Spleen (tissue), 11 donors: Measurements from ENCODE around the gene FHAD1. TPM values are rescaled to one million over a fixed set of nuclear protein-coding genes. Genes with fewer than 3 reads are reported as not detected.

Experiments used
- DNase-seq: peaks from one replicate; pipeline ENCODE4 v3.0.0-alpha.2; 2020
- H3K27ac ChIP-seq, 8 donors: fragments of 200-600 bp; sonication (generic) in 7 of 8; 1 replicate in 4 of 8; 2 replicates in 4 of 8; pipeline versions ENCODE4 v1.5.0 to v1.8.0; 2016 to 2021; ENCODE audit warnings: inconsistent platforms in 4 of 8, mild to moderate bottlenecking in 4 of 8, moderate library complexity in 1 of 8
- H3K27me3 ChIP-seq, 7 donors: fragments of 200-600 bp; sonication (generic) in 6 of 7; replicated peaks in 1 of 7; 1 replicate in 4 of 7; 2 replicates in 3 of 7; pipeline versions ENCODE4 v1.5.0 to v1.8.0; 2016 to 2021; ENCODE audit warnings: inconsistent platforms in 3 of 7, mild to moderate bottlenecking in 1 of 7
- H3K36me3 ChIP-seq, 6 donors: fragments of 200-600 bp; sonication (generic) in 5 of 6; 1 replicate in 4 of 6; 2 replicates in 2 of 6; pipeline versions ENCODE4 v1.5.0 to v1.8.0; 2016 to 2021; ENCODE audit warnings: inconsistent platforms in 2 of 6
- H3K4me1 ChIP-seq, 6 donors: fragments of 200-600 bp; sonication (generic) in 5 of 6; 1 replicate in 3 of 6; 2 replicates in 3 of 6; pipeline versions ENCODE4 v1.5.0 to v1.8.0; 2016 to 2021; ENCODE audit warnings: inconsistent platforms in 3 of 6
- H3K4me3 ChIP-seq, 8 donors: fragments of 200-600 bp; sonication (generic) in 7 of 8; 1 replicate in 4 of 8; 2 replicates in 4 of 8; pipeline versions ENCODE4 v1.5.0 to v1.8.0; 2016 to 2021; ENCODE audit warnings: inconsistent platforms in 4 of 8, mild to moderate bottlenecking in 4 of 8, moderate library complexity in 2 of 8
- H3K9me3 ChIP-seq, 8 donors: fragments of 200-600 bp; sonication (generic) in 7 of 8; 1 replicate in 4 of 8; 2 replicates in 4 of 8; pipeline versions ENCODE4 v1.5.0 to v1.8.0; 2016 to 2021; ENCODE audit warnings: inconsistent platforms in 4 of 8
- POLR2A ChIP-seq, 3 donors: fragments of 450-650 bp; IDR thresholded peaks; one replicate each; pipeline ENCODE4 v1.5.1; 2017; ENCODE audit warnings: antibody characterized with exemption in 3 of 3, mild to moderate bottlenecking in 1 of 3
- POLR2AphosphoS5 ChIP-seq, 3 donors: sonication (generic); formaldehyde crosslinking; IDR thresholded peaks; one replicate each; pipeline ENCODE4 v1.5.1; 2017; ENCODE audit warnings: antibody characterized with exemption in 3 of 3
- WGBS, 5 donors: extraction: QIAGEN DNeasy Blood & Tissue Kit in 3 of 5; methylation state at CpG; one replicate each; pipeline versions ENCODE4 v1.1.5 to v1.1.7; 2013 to 2018; 5-methylcytosine and 5-hydroxymethylcytosine counted together
- intact Hi-C: fragments of 100-400 bp; cut with DNase I; formaldehyde crosslinking; loops from one replicate; pipeline ENCODE4 v1.15.0; 2023; ENCODE audit warnings: low total_unique reads
- polyA plus RNA-seq, 3 donors: library from polyadenylated mRNA; stranded (reverse); fragments of 200-250 nt; gene quantifications; one replicate each; pipeline ENCODE4 v1.2.1, GENCODE V29; 2013
- total RNA-seq, 7 donors: library from RNA; depleted of rRNA in 3 of 7; stranded (reverse); fragments of >200 nt in 3 of 7; fragmentation: NEBNext Ultra II Directional in 4 of 7; extraction: Animal tissue kit (Norgen Biotek cat#: 25700) in 4 of 7; gene quantifications; one replicate each; pipeline versions ENCODE4 v1.1.0 to v1.2.1, GENCODE V29; 2016 to 2021
- TF ChIP-seq, protein P1 (sequence below), 11 experiments: fragments of 200-600 bp in 7 of 11; fragments of 450-650 bp in 4 of 11; sonication (generic) in 4 of 11; IDR thresholded peaks in 8 of 11; conservative IDR thresholded peaks in 3 of 11; 1 replicate in 7 of 11; 2 replicates in 4 of 11; pipeline versions ENCODE4 v1.4.0 to v1.8.0; 2016 to 2021; ENCODE audit warnings: antibody characterized with exemption in 11 of 11, inconsistent platforms in 4 of 11, mild to moderate bottlenecking in 1 of 11
- donor health status: healthy with polysubstance abuse.
- donor health status: DM: no; HTN: no; CAD: no; lungs with moderate emphysema.
- donor health status: DM: no; HTN: no; CAD: no.
- donor health status: Bipolar disorder and iron deficiency.
- donor health status: healthy.
- donor health status: DM: no; HTN: no; CAD: no.
- donor health status: DM: yes; HTN: yes; CAD: no.

The FHAD1 gene
- total and polyA plus RNA-seq, 10 donors = 0.22 to 1.0 (median 0.28) TPM; not detected in 3

DNA sequence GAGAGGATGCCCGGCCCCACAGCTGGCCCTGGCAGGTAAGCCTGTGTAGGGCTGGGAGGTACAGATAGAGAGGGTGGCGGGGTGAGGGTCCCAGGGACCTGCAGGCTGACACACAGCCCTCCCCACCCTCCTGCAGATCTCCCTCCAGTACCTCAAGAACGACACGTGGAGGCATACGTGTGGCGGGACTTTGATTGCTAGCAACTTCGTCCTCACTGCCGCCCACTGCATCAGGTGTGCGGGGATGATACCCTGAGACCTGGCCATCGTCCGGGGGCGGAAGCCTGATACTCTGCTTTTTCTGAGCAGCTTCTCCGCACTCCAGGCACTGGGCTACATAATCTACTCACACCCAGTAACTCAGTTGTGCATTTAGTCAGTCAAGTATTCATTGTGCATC is 193.3 kb downstream of the FHAD1 start:
- TF ChIP-seq, protein P1, sequence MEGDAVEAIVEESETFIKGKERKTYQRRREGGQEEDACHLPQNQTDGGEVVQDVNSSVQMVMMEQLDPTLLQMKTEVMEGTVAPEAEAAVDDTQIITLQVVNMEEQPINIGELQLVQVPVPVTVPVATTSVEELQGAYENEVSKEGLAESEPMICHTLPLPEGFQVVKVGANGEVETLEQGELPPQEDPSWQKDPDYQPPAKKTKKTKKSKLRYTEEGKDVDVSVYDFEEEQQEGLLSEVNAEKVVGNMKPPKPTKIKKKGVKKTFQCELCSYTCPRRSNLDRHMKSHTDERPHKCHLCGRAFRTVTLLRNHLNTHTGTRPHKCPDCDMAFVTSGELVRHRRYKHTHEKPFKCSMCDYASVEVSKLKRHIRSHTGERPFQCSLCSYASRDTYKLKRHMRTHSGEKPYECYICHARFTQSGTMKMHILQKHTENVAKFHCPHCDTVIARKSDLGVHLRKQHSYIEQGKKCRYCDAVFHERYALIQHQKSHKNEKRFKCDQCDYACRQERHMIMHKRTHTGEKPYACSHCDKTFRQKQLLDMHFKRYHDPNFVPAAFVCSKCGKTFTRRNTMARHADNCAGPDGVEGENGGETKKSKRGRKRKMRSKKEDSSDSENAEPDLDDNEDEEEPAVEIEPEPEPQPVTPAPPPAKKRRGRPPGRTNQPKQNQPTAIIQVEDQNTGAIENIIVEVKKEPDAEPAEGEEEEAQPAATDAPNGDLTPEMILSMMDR (IDR thresholded peaks at IDR 0.05 in 8 of 11, conservative IDR thresholded peaks at IDR 0.05 in 3 of 11) = no peak
- no peak for TF ChIP-seq POLR2AphosphoS5 (IDR thresholded peaks at IDR 0.05)
- no peak for TF ChIP-seq POLR2A (IDR thresholded peaks at IDR 0.05)
- H3K27ac ChIP-seq = no peak overlapping the region
- peaks cover 0 to 2% (median 0%) of the 10 kb centered on the region in 6 donors for H3K4me1 ChIP-seq
- intact Hi-C loops = no loop called here
- no peaks in the 10 kb centered on the region for H3K9me3 ChIP-seq
- H3K27me3 ChIP-seq = peaks cover 0 to 11% (median 0%) of the 10 kb centered on the region in 7 donors
- no peaks in the 10 kb centered on the region for H3K36me3 ChIP-seq
- DNase-seq = no peak
- 82 to 93% (median 89%) methylated on average over 13 of the region's 13 CpGs for WGBS, 5 donors
- no peak overlapping the region for H3K4me3 ChIP-seq

DNA sequence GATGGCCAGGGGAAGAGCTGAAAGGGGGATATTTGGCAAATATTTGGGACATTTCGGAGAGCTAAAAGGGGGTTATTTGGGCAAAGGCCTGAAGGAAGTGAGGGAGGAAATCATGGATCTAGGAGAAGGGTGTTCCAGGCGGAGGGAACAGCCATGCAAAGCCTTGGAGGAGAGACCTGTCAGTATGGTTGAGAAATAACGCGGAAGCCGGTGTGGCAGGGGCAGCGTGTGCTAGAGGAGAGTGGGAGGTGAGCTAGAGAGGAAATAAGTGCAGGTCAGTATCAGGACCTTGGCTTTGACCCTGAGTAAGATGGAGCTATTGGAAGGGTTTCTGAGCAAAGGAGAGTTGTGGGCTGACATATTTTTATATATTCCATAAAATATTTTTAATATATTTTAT is 194.2 kb downstream of the FHAD1 start:
- no peaks in the 10 kb centered on the region for H3K9me3 ChIP-seq
- no peak overlapping the region for H3K4me3 ChIP-seq
- H3K4me1 ChIP-seq = peaks cover 0 to 3% (median 0%) of the 10 kb centered on the region in 6 donors
- no peaks in the 10 kb centered on the region for H3K36me3 ChIP-seq
- no peak overlapping the region for H3K27ac ChIP-seq
- TF ChIP-seq, protein P1 (IDR thresholded peaks at IDR 0.05 in 8 of 11, conservative IDR thresholded peaks at IDR 0.05 in 3 of 11) = no peak
- no peak for TF ChIP-seq POLR2AphosphoS5 (IDR thresholded peaks at IDR 0.05)
- no peak for TF ChIP-seq POLR2A (IDR thresholded peaks at IDR 0.05)
- H3K27me3 ChIP-seq = peaks cover 0 to 17% (median 0%) of the 10 kb centered on the region in 7 donors
- WGBS, 5 donors = 71 to 84% (median 79%) methylated on average over 6 of the region's 6 CpGs
- DNase-seq = no peak
- intact Hi-C loops = no loop called here

DNA sequence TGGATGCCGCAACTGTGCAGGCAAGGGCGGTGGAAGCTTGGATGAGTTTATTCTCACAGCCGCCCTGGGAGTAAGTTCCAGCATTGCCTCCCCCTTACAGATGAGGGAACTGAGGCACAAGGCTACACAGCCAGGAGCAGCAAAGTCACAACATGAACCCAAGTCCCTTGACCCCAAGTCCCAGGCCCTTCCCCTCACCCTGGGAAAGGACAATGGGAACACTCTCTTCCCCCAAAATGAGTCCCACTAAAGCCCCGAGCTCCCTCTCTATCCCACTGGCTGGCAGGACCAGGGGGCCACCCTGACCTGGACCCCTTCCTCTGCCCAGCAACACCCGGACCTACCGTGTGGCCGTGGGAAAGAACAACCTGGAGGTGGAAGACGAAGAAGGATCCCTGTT is 195.1 kb downstream of the FHAD1 start:
- peaks cover 0 to 3% (median 0%) of the 10 kb centered on the region in 6 donors for H3K4me1 ChIP-seq
- H3K9me3 ChIP-seq = no peaks in the 10 kb centered on the region
- intact Hi-C loops = no loop called here
- TF ChIP-seq POLR2A (IDR thresholded peaks at IDR 0.05) = no peak
- TF ChIP-seq, protein P1 (IDR thresholded peaks at IDR 0.05 in 8 of 11, conservative IDR thresholded peaks at IDR 0.05 in 3 of 11) = no peak
- H3K27ac ChIP-seq = no peak overlapping the region
- no peak for DNase-seq
- H3K36me3 ChIP-seq = no peaks in the 10 kb centered on the region
- WGBS, 5 donors = 91 to 97% (median 91%) methylated on average over 3 to 8 of the region's 8 CpGs
- peaks cover 0 to 25% (median 0%) of the 10 kb centered on the region in 7 donors for H3K27me3 ChIP-seq
- H3K4me3 ChIP-seq = no peak overlapping the region

DNA sequence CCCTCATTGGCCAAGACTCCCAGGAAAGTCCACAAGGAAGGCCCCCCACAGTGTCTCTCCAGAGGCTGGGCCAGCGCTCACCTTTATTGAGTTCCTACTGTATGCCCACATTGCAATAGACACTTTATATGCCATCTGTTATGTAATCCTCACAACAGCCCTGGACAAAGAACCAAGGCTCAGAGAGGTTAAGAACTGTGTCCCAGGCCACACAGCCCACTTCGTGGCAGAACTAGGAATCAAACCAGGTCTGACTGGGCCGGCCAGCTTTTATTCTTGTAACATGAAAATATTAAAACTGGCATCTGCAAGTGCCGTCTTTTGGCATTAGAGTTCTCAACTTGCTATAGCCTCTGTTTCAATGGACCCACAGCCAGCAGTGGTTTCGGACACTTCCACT is 195.7 kb downstream of the FHAD1 start:
- no peak for DNase-seq
- Histone ChIP-seq H3K36me3 (no peaks in the 10 kb centered on the region), H3K4me3 (no peak overlapping the region), H3K4me1 (peaks cover 0 to 3% (median 0%) of the 10 kb centered on the region in 6 donors), H3K27ac (no peak overlapping the region), H3K27me3 (peaks cover 0 to 32% (median 0%) of the 10 kb centered on the region in 7 donors), H3K9me3 (no peaks in the 10 kb centered on the region)
- intact Hi-C loops = no loop called here
- TF ChIP-seq, protein P1 (IDR thresholded peaks at IDR 0.05 in 8 of 11, conservative IDR thresholded peaks at IDR 0.05 in 3 of 11) = no peak
- no peak for TF ChIP-seq POLR2A (IDR thresholded peaks at IDR 0.05)
- 76 to 94% (median 89%) methylated on average over 5 of the region's 5 CpGs for WGBS, 5 donors
